Esophagus squamous epithelium (tissue), 5 donors: Measurements from ENCODE around the gene ABCD3. TPM values are rescaled to one million over a fixed set of nuclear protein-coding genes. Genes with fewer than 3 reads are reported as not detected.

ENCODE experiments used
- DNase-seq: peaks from one replicate; lab custom pipeline; 2025; lab: John Stamatoyannopoulos, UW
- H3K27ac ChIP-seq, 4 donors: fragments of 200-600 bp; sonication (generic); one replicate each; pipeline ENCODE4 v1.5.1; 2016 to 2019; ENCODE audit warnings: mild to moderate bottlenecking in 1 of 4
- H3K27me3 ChIP-seq, 4 donors: fragments of 200-600 bp; sonication (generic); 1 replicate in 3 of 4; 2 replicates in 1 of 4; pipeline versions ENCODE4 v1.5.1 to v1.6.0; 2017 to 2021; ENCODE audit warnings: antibody characterized with exemption in 1 of 4
- H3K36me3 ChIP-seq, 3 donors: fragments of 200-600 bp; sonication (generic); one replicate each; pipeline ENCODE4 v1.5.1; 2016 to 2019
- H3K4me1 ChIP-seq, 3 donors: fragments of 200-600 bp; sonication (generic); one replicate each; pipeline ENCODE4 v1.5.1; 2017 to 2019
- H3K4me3 ChIP-seq, 4 donors: fragments of 200-600 bp; sonication (generic); 1 replicate in 3 of 4; 2 replicates in 1 of 4; pipeline ENCODE4 v1.5.1; 2016 to 2019; ENCODE audit warnings: mild to moderate bottlenecking in 2 of 4, moderate library complexity in 1 of 4
- H3K9me3 ChIP-seq, 3 donors: fragments of 200-600 bp; sonication (generic); one replicate each; pipeline ENCODE4 v1.5.1; 2016 to 2019
- POLR2A ChIP-seq, 4 donors: fragments of 450-650 bp; IDR thresholded peaks; one replicate each; pipeline ENCODE4 v1.6.1; 2017; ENCODE audit warnings: antibody characterized with exemption in 4 of 4, mild to moderate bottlenecking in 4 of 4, moderate library complexity in 3 of 4
- WGBS, 2 donors: methylation state at CpG; one replicate each; pipeline ENCODE4 v1.1.5; 2018; 5-methylcytosine and 5-hydroxymethylcytosine counted together
- intact Hi-C: fragments of 100-400 bp; cut with DNase I; formaldehyde crosslinking; loops from one replicate; pipeline ENCODE4 v1.15.0; 2022
- total RNA-seq, 4 donors: library from RNA; depleted of rRNA; stranded (reverse); fragments of >200 nt; gene quantifications; one replicate each; pipeline ENCODE4 v1.1.0, GENCODE V29; 2016
- TF ChIP-seq, protein P1 (sequence below), 6 experiments: fragments of 450-650 bp in 4 of 6; fragments of 200-600 bp in 2 of 6; sonication (generic) in 2 of 6; IDR thresholded peaks; one replicate each; pipeline ENCODE4 v1.5.1; 2016 to 2019; ENCODE audit warnings: antibody characterized with exemption in 6 of 6, mild to moderate bottlenecking in 4 of 6, moderate library complexity in 4 of 6
- donor health status: DM: yes; HTN: yes; CAD: no.

The ABCD3 gene
- total RNA-seq, 4 donors from 2014 or later = 30.2 to 34.5 (median 32.1) TPM

DNA sequence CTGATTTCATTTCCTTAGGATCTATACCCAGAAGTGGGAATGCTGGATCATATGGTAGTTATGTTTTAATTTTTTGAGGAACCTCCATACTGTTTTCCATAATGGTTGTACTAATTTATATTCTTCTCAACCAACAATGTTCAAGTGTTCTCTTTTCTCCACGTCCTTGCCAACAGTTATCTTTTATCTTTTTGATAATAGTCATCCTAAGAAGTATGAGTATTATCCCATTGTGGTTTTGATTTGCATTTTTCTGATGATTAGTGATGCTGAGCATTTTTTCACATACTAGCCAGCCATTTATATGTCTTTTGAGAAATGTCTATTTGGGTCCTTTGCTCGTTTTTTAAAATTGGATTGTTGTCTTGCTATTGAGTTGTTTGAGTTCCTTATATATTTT is 38.5 kb downstream of the ABCD3 start:
- intact Hi-C loops = no loop called here
- Histone ChIP-seq H3K27me3 (no peaks in the 10 kb centered on the region), H3K27ac (no peak overlapping the region), H3K9me3 (peaks cover 0 to 3% (median 0%) of the 10 kb centered on the region in 3 donors), H3K4me3 (no peak overlapping the region), H3K4me1 (no peaks in the 10 kb centered on the region), H3K36me3 (peaks cover 0 to 48% (median 3%) of the 10 kb centered on the region in 3 donors)
- DNase-seq = no peak
- 77 to 81% methylated on average over 2 of the region's 2 CpGs for WGBS, 2 donors
- no peak for TF ChIP-seq POLR2A (IDR thresholded peaks at IDR 0.05)
- TF ChIP-seq, protein P1, sequence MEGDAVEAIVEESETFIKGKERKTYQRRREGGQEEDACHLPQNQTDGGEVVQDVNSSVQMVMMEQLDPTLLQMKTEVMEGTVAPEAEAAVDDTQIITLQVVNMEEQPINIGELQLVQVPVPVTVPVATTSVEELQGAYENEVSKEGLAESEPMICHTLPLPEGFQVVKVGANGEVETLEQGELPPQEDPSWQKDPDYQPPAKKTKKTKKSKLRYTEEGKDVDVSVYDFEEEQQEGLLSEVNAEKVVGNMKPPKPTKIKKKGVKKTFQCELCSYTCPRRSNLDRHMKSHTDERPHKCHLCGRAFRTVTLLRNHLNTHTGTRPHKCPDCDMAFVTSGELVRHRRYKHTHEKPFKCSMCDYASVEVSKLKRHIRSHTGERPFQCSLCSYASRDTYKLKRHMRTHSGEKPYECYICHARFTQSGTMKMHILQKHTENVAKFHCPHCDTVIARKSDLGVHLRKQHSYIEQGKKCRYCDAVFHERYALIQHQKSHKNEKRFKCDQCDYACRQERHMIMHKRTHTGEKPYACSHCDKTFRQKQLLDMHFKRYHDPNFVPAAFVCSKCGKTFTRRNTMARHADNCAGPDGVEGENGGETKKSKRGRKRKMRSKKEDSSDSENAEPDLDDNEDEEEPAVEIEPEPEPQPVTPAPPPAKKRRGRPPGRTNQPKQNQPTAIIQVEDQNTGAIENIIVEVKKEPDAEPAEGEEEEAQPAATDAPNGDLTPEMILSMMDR (IDR thresholded peaks at IDR 0.05) = no peak

DNA sequence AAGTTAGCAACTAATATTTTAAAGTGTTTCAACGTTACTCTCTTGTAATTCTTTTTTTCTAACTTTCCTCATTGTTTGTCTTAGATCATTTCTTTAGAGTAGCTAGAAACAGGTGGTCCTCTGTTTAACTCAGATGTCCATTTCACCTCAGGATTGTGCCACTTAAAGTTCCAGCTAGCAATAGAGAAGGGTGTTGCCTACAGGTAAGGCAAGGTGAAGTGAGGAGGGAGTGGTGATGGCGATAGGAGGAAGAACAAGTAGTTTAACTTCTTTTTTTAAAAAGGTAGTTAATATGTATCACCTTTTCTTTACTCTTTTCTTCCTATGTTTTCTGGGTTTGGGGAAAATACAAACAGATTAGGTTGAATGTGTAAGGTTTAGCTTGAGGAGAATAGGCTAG is 44.4 kb downstream of the ABCD3 start:
- 79 to 81% methylated on average over 2 of the region's 2 CpGs for whole genome bisulfite sequencing, 2 donors
- Histone ChIP-seq H3K27me3 (no peaks in the 10 kb centered on the region), H3K4me3 (no peak overlapping the region), H3K36me3 (peaks cover 3 to 68% (median 11%) of the 10 kb centered on the region in 3 donors), H3K4me1 (peaks cover 4 to 13% (median 5%) of the 10 kb centered on the region in 3 donors), H3K9me3 (no peaks in the 10 kb centered on the region), H3K27ac (peak overlapping the region in 1 of 4 donors; percentile 23)
- no peak for TF ChIP-seq POLR2A (IDR thresholded peaks at IDR 0.05)
- TF ChIP-seq, protein P1 (IDR thresholded peaks at IDR 0.05) = no peak
- intact Hi-C loops = loop anchor here (10.0 kb wide), 1 partner anchor 408 kb away; no protein-coding TSS in a partner anchor
- no peak for DNase-seq

DNA sequence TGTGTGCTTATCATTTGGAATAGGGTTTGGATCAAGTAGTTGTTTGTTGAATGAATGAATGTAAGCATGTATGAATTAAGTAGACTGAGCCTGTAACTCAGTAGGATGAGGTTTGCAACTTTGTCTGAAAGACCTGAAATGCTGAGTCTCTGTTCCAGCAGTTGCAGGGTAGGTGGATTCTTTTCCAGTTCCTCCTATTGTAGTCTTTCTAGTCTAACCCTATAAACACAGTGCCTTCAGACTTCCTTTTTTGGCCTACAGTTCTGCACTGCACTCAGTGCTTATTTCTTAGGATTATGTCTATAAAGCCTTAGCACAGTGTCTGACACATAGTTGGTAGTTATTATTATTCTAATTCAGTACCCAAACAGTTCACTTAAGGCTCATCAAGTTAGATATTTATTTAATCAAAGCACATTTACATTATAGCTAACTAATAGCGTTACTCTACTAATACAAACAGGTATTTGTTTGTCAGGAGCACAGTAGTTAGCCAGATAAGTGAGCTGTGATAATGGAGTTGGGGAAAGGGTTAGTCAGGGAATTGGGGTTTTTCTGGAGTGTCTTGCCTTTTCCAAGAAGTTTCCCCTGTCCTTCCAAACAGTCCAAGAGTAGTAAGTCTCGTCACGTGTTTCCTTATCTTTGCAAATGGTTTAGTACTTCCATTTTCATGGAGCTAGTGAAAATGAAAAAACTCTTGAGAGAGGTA is 45.0 kb downstream of the ABCD3 start:
- DNase-seq = no peak
- H3K27me3 ChIP-seq = no peaks in the 10 kb centered on the region
- WGBS, 2 donors = 80 to 87% methylated on average over 3 of the region's 3 CpGs
- intact Hi-C loops = loop anchor here (10.0 kb wide), 1 partner anchor 408 kb away; no protein-coding TSS in a partner anchor
- H3K4me1 ChIP-seq = peaks cover 4 to 13% (median 5%) of the 10 kb centered on the region in 3 donors
- TF ChIP-seq POLR2A (IDR thresholded peaks at IDR 0.05) = no peak
- TF ChIP-seq, protein P1 (IDR thresholded peaks at IDR 0.05) = no peak
- peaks cover 3 to 68% (median 11%) of the 10 kb centered on the region in 3 donors for H3K36me3 ChIP-seq
- H3K9me3 ChIP-seq = no peaks in the 10 kb centered on the region
- H3K27ac ChIP-seq = peak overlapping the region in 3 of 4 donors; percentile 2 to 43 (median 23)
- no peak overlapping the region for H3K4me3 ChIP-seq

DNA sequence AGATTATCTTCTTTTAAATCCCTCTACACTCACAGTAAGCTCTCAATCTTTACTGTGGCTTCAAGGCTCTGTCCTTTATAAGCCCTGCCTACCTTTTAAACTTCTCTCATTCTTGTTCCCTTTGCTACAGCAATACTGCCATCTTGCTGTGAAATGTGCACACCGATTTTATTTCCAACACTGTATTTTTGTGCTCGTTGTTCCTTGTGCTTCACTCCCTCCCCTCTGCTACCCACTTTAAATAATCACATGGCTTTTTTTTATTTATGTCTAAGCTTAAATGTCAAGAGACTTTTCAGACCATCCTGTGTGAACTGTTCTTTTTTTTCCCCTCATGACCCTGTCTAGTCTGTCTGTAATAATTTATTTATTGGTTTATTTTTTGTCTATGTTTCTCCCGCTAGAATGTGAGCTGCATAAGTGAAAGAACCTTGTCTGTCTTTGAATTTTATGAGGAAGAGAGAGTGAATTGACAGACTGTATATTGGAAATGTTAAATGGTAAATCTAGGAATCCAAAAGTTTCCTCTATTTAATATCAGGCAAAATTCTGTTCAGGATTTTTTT is 45.7 kb downstream of the ABCD3 start:
- H3K36me3 ChIP-seq = peaks cover 3 to 64% (median 11%) of the 10 kb centered on the region in 3 donors
- H3K27me3 ChIP-seq = no peaks in the 10 kb centered on the region
- intact Hi-C loops = loop anchor here (10.0 kb wide), 1 partner anchor 409 kb away; no protein-coding TSS in a partner anchor
- H3K9me3 ChIP-seq = no peaks in the 10 kb centered on the region
- no peak for DNase-seq
- TF ChIP-seq, protein P1 (IDR thresholded peaks at IDR 0.05) = peak in 5 of 6 experiments; percentile 41 to 69 (median 54)
- no peak for TF ChIP-seq POLR2A (IDR thresholded peaks at IDR 0.05)
- WGBS, 2 donors = 67 to 73% methylated on average over 3 of the region's 3 CpGs
- peak overlapping the region in 2 of 4 donors; percentile 23 to 43 for H3K27ac ChIP-seq
- H3K4me1 ChIP-seq = peaks cover 4 to 13% (median 5%) of the 10 kb centered on the region in 3 donors
- no peak overlapping the region for H3K4me3 ChIP-seq

DNA sequence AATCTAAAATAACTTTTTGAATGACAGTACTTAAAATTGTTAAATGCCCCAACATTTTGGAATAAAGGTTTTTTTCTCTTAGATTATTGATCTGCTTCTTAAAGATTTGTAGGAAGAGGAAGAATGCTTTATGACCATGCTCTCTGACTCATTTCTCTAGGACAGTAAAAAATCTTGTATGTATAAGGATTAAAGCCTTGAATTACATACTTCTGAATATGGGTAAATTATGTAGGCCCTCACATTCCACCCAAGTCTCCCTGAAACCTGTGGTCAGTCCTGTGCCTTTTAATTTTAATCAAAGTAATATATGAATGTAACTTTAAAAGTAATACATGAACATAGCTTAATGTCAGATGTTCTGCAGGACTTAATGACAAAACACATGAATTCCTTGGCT is 50.5 kb downstream of the ABCD3 start:
- DNase-seq = no peak
- TF ChIP-seq, protein P1 (IDR thresholded peaks at IDR 0.05) = no peak
- TF ChIP-seq POLR2A (IDR thresholded peaks at IDR 0.05) = no peak
- Histone ChIP-seq H3K4me3 (no peak overlapping the region), H3K4me1 (no peaks in the 10 kb centered on the region), H3K27me3 (no peaks in the 10 kb centered on the region), H3K27ac (no peak overlapping the region), H3K36me3 (peaks cover 0 to 57% (median 11%) of the 10 kb centered on the region in 3 donors), H3K9me3 (no peaks in the 10 kb centered on the region)
- intact Hi-C loops = loop anchor here (10.0 kb wide), 1 partner anchor 414 kb away; no protein-coding TSS in a partner anchor
